GM10266 (cell line): ENCODE data around the gene DAPL1.

Experiments used
- DNase-seq: peaks from one replicate; pipeline ENCODE4 v3.0.0; 2012; ENCODE audit errors: extremely low spot score
- TF ChIP-seq, protein P1 (sequence below): IDR thresholded peaks from 2 replicates; pipeline ENCODE4 v1.5.1; 2012; ENCODE audit warnings: mild to moderate bottlenecking, low read depth; ENCODE audit not compliant: control insufficient read depth, insufficient read depth; ENCODE audit errors: missing control alignments

The DAPL1 gene

DNA sequence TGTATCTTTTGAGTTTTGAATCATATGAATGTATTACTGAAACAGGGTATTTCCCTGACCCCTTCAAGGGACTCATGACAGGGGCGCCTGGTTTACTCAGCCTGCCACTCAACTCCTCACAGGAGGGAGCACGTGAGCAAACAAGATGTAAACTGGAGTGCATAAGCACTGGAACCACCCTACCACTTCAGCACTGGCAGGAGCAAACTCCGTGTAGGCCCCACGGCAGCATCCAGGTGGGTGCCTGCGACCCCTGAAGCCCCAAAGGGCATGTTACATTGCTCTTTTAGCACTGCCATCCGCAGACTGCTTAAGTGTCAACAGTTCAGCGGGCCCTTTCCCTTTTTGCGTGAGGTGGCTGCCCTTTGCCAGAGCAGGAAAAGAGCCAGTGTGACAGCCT, 8.2 kb upstream of the DAPL1 start:
- no peak for DNase-seq
- TF ChIP-seq, protein P1, sequence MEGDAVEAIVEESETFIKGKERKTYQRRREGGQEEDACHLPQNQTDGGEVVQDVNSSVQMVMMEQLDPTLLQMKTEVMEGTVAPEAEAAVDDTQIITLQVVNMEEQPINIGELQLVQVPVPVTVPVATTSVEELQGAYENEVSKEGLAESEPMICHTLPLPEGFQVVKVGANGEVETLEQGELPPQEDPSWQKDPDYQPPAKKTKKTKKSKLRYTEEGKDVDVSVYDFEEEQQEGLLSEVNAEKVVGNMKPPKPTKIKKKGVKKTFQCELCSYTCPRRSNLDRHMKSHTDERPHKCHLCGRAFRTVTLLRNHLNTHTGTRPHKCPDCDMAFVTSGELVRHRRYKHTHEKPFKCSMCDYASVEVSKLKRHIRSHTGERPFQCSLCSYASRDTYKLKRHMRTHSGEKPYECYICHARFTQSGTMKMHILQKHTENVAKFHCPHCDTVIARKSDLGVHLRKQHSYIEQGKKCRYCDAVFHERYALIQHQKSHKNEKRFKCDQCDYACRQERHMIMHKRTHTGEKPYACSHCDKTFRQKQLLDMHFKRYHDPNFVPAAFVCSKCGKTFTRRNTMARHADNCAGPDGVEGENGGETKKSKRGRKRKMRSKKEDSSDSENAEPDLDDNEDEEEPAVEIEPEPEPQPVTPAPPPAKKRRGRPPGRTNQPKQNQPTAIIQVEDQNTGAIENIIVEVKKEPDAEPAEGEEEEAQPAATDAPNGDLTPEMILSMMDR, result no peak

DNA sequence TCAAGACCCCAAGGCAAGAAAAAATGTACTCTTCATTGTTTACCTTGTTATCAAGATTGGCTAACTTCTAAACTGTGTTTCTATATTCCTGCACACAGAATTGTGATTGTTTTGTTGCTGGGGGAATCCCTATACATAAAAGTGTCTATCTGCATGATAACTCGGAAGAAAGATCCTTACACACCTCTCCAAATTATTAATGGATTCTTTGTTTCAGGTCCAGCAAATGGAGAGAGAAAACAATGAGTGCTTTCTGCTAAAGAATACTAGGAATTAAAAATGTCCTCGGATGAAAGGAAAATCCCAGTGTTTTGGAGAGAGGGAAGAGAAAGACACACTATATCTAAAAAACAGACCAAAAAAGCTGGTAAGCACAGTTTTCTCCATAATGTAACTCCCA, 6.2 kb upstream of the DAPL1 start:
- TF ChIP-seq, protein P1, result no peak
- no peak for DNase-seq

DNA sequence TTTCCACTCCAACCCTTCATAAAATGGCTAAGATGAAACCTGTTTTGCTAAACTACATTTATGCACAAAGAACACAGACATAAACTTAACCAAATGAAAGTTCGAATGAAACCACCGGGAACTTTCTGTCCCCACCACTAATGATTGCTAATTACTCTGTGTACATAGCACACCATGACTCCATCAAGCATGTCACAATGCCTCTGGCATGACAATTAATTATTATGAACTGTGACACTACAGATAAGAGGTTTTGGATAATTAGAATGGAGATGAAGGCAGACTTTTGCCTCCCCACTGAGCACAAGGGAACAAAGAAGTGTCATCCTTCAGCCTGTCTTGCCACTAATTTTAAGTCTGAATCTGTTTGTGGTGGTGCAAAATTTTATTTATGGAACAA, 1.5 kb downstream of the DAPL1 start:
- no peak for DNase-seq
- TF ChIP-seq, protein P1, result no peak

DNA sequence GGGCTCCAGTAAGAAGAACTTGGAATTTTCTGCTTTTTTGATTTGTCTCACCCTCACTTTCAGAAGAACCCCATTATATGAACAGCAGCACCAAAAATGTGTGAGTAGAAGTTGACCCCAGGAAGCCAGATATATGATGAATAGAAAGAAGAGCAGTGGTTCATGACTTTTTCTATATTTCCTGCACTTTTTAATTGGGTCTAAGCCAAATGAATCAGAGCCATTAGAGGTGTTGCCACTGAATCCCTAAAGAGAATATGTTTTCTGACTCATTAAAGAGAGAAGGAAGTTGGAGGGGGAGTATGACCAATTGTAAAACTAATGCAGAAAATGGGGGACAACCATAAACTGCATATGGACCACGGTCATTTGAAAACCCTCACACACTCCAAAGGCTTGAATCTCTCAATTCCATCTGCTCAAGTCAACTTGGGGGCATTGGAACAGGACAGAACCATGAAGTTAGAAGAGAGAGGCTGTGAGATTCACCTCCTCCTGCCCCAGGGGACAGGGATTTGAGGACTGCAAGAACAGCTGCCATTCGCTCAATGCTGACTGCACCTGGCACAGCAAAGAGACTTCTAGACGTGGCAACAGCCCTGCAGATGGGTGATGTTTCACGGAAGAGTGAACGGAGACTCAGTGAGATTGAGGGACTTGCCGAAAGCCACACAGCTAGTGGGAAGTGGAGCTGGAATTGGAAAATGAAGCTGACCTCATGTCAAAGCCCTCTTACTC, 3.0 kb downstream of the DAPL1 start:
- DNase-seq, result no peak
- TF ChIP-seq, protein P1, result no peak

DNA sequence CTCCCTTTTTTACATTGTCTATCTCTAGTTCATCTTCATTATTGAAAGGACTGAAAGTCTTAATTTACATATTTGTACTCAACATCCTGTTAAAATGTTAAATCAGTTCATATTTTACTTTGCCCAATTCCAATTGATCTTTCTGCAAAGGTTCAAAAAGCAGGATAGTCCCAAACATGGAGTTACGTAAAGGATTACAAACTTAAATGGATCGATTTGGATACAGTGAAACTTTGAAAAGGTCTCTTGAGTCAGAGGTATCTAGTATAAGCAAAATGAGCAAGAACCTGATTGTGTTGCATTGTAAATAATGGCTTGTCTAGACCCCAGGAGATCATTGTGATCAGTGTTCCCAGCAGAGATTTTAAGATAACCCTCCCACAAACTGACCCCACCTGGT, 4.1 kb downstream of the DAPL1 start:
- TF ChIP-seq, protein P1, result no peak
- no peak for DNase-seq

DNA sequence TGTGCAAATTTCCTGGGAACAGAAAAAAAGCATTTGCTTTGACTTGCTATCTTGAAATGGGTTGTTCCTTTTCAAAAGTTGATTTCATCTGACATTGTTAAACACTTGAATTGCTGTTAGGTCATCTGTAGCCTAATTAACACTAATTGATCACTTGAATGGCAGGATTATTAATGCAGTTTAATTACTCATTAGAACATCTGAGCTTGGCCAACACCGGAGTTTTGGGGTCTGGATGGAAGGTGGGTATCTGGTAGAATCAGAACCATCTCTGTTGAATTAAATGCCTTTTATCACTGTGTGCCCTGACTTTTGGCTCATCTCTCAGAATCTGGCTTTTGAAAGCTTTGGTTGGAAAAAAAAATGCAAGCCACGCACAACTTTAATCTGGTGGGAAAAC, 8.4 kb downstream of the DAPL1 start:
- TF ChIP-seq, protein P1, result no peak
- no peak for DNase-seq

DNA sequence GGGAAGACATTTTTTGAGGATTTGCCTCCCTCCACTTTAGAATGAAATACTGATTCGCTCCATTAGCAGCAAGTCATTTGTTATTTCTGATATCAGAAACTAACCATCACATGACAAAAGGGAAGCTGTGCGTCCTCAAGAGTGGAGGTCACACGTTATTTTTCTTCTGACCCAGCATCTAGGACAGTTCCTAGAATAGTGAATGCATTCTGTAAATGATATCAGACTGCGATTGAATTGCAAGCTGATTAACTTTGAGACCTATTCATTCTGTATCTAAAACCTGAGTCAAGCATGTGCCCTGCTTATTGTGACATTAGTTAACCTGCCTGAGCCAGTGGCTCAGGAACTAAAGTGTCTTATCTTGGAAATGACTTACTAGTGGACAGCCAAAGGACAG, 10.1 kb downstream of the DAPL1 start:
- TF ChIP-seq, protein P1, result no peak
- DNase-seq, result no peak
